Neural progenitor cell (in vitro differentiated cells): ENCODE results near the gene GALR3.

Source experiments
- CTCF ChIP-seq: fragments of 200-600 bp; sonication (generic); IDR thresholded peaks from 2 replicates; pipeline ENCODE4 v1.5.1; 2017; ENCODE audit warnings: antibody characterized with exemption, mild to moderate bottlenecking
- EZH2 ChIP-seq: fragments of 200-600 bp; sonication (generic); IDR thresholded peaks from 2 replicates; pipeline ENCODE4 v1.6.1; 2017; ENCODE audit warnings: antibody characterized with exemption, mild to moderate bottlenecking, moderate library complexity
- EZH2phosphoT487 ChIP-seq: fragments of 200-600 bp; sonication (generic); IDR thresholded peaks from 2 replicates; pipeline ENCODE4 v1.6.1; 2017; ENCODE audit warnings: antibody characterized with exemption

GRCh38 chr22:37823134-37823985 lies at the start of gene GALR3:
- TF ChIP-seq CTCF (no peak), EZH2 (no peak), EZH2phosphoT487 (no peak)
